GM10266 (cell line): Measurements from ENCODE around the gene BBS9.
"Not testable (repeated sequence)": the region's sequence is repeated elsewhere in the genome, so short reads cannot be mapped to it uniquely, and the experiment has no call there.

Source experiments
- DNase-seq: peaks from one replicate; pipeline ENCODE4 v3.0.0; 2012; ENCODE audit errors: extremely low spot score
- TF ChIP-seq, protein P1 (sequence below): IDR thresholded peaks from 2 replicates; pipeline ENCODE4 v1.5.1; 2012; ENCODE audit warnings: mild to moderate bottlenecking, low read depth; ENCODE audit not compliant: control insufficient read depth, insufficient read depth; ENCODE audit errors: missing control alignments

Gene BBS9

DNA sequence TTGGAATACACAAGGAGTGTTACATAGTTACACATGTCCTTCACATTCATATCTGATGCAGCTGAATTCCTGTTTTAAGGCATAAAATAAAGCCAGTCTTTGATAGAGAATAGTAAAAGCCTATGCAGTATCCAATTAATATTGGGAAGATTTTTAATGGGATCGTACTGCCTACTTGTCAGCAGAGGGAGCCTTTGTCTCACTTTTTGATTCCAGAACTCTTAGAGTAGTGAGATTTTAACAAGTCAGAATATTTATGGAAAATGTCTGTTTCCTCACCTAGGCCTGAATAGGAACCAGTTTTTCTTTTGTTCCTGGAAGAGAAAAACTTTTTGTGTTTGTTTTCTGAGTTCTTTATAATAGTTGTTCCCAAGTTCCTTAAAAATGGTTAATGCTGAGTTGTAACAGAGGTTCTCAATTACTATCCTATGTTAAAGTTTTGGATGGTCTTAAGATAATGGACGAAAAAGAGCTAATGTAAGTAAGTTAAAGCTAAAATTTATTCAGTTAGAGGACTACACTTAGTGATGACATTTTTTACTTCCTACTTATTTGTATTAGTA lies 114.0 kb downstream of the BBS9 start:
- TF ChIP-seq, protein P1, sequence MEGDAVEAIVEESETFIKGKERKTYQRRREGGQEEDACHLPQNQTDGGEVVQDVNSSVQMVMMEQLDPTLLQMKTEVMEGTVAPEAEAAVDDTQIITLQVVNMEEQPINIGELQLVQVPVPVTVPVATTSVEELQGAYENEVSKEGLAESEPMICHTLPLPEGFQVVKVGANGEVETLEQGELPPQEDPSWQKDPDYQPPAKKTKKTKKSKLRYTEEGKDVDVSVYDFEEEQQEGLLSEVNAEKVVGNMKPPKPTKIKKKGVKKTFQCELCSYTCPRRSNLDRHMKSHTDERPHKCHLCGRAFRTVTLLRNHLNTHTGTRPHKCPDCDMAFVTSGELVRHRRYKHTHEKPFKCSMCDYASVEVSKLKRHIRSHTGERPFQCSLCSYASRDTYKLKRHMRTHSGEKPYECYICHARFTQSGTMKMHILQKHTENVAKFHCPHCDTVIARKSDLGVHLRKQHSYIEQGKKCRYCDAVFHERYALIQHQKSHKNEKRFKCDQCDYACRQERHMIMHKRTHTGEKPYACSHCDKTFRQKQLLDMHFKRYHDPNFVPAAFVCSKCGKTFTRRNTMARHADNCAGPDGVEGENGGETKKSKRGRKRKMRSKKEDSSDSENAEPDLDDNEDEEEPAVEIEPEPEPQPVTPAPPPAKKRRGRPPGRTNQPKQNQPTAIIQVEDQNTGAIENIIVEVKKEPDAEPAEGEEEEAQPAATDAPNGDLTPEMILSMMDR = peak; percentile 52
- peak; percentile 20 for DNase-seq

DNA sequence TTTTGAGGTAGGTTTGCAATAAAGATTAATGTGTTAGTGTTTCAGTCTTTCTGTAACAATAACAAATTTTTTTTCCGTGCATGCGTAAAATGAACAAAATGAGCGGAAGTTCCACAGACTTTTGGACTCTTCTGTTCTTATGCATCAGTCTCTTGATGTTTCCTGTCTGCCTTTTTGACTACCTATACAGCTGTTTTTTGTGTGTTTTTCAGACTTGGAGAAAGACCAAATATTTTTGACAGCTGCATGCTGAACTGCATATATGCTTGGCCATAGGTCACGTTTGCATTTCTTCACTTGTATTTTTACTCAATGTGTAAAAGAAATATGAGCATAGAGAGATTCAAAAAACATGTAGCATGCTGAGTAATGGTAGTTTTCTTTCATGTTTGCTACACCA lies 119.3 kb downstream of the BBS9 start:
- DNase-seq = no peak
- TF ChIP-seq, protein P1 = no peak

DNA sequence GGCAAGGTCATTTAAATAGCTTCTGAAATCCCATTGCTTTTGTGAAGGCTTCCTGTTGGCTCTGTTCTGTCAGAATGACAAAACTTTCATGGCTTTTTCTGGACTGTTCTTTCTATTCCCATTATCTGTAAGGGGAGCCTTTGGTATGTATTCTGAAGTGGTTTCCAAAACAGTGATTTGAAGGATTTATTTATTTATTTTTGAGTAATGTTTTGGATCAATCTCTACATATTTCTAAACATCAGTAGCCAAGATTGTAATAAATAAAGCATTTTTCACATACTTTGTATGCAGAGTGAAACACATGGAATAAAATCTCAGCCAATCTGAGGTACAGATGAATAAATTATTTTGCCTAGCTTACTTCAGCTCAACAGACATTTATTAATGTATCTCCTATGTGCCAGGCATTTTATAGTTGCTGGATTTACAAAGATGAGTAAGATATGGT lies 121.1 kb downstream of the BBS9 start:
- no peak for DNase-seq
- TF ChIP-seq, protein P1 = no peak

DNA sequence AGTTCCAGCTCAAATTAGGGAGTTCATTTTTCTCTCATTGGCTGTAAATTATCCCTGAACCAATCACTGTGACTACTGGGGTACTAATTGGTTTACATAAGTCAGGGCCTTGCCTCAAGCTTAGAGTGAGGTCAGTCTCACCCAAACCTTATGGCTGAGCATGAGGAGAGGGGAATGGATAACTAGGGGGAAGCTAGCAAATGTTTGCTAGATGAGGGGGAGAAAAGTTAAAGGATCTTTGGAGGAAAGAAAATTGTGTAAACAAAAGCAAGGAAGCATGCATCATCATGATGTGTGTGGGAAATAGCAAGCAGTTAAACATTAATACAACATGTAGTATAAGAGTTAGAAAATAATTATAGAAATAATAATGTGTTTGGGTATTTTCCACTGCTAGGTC lies 121.9 kb downstream of the BBS9 start:
- DNase-seq = no peak
- TF ChIP-seq, protein P1 = no peak

DNA sequence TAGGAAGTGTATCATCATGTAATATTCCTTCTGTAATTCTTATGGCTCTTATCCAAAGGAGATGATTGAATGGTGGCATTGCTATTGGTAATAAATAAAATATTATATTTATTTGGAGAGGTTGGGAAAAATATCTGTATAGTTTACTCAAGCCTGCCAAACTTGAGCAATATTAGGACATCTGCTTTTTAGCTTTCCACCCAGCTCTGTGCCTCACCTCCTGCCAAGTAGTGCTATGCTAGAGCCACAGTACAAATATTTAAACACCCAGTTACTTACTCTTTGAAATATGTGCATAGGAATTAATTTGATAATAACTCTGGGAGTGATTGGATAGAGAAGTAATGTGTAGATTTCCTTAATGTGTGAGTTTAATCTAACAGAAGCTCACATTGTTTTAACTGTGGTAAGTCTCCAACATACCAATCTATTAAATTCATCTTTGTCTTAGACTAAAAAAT lies 129.2 kb downstream of the BBS9 start:
- no peak for DNase-seq
- TF ChIP-seq, protein P1 = no peak

DNA sequence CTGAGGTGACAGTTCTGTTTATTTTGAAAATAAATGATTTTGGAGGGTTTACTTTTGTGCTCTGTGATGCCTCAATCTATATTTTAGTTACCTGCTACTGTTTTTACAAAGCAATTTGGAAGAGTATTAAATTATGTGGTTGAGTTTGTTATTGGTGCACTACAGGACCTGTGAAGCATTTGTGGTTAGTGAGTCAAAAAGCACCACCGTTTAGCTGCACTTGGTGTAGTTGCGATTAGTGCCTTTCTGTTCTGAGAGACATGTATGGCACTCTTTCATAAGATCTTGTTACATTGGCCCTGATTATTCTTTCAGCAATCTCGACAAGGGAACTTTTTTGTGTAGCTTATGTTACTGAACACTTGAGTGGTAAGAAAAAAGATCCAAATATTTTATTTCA lies 132.2 kb downstream of the BBS9 start:
- TF ChIP-seq, protein P1 = no peak
- no peak for DNase-seq

DNA sequence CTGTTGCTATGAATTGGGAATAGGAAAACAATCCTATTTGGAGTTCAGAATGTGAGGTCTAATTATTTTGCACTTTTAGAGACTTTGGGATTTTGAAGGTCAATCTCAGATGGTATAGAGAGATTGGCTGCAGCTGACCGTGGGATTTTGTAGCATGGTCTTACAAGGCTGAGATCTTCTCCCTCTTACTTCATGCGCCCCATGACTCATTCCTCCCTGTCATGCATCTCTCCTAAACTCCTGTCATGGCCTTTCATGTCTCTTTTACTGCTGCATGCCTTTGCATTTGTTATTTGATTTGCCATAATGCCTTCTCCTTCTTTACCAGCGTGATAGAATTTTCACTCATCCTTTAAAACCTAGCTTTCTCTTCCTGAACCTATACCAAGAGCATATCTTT lies 133.1 kb downstream of the BBS9 start:
- DNase-seq = no peak

DNA sequence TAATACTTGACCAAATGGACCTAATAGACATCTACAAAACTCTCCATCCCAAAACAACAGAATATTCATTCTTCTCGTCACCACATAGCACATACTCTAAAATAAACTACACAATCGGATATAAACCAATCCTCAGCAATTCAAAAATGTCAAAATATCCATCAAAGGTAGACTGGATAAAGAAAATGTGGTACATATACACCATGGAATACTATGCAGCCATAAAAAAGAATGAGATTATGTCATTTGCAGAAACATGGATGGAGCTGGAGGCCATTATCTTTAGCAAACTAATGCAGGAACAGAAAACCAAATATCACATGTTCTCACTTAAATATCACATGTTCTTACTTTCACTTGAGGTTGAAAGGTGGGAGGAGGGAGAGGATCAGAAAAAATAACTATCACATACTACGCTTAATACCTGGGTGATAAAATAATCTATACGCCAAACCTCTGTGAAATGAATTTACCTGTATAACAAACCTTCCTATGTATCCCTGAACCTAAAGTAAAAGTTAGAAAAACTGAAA lies 142.5 kb downstream of the BBS9 start:
- DNase-seq = not testable (repeated sequence)

More for the DNA sequence above, 133.1 kb downstream of the BBS9 start:
- TF ChIP-seq, protein P1 = no peak
